Calu3 (cell line): ENCODE measurements around the gene PROCA1. TPM values are rescaled to one million over a fixed set of nuclear protein-coding genes. Genes with fewer than 3 reads are reported as not detected.

Experiments used
- BruUV-seq: library from RNA; stranded (reverse); fragments of 400-500 nt; replicated peaks from 2 replicates; lab custom pipeline; 2021; lab: Mats Ljungman, UMichigan
- CTCF ChIA-PET: fragments of 300-600 bp; sonication (Branson Sonifier 250); formaldehyde crosslinking; loops from one replicate; lab custom pipeline; 2022; ENCODE audit warnings: antibody characterized with exemption; lab: Charles Lee
- DNase-seq: peaks from one replicate; pipeline ENCODE4 v3.0.0; 2022
- H3K27ac Mint-ChIP-seq: one replicate; pipeline ENCODE4 v1.8.0; 2022; ENCODE audit warnings: mixed read lengths; ENCODE audit not compliant: unreplicated experiment
- H3K27me3 Mint-ChIP-seq: one replicate; pipeline ENCODE4 v1.8.0; 2022; ENCODE audit warnings: mixed read lengths; ENCODE audit not compliant: unreplicated experiment
- H3K36me3 Mint-ChIP-seq: one replicate; pipeline ENCODE4 v1.8.0; 2022; ENCODE audit warnings: mild to moderate bottlenecking, moderate library complexity, mixed read lengths; ENCODE audit not compliant: insufficient read depth, unreplicated experiment
- H3K4me1 Mint-ChIP-seq: one replicate; pipeline ENCODE4 v1.8.0; 2022; ENCODE audit warnings: mild to moderate bottlenecking, low read depth, mixed read lengths; ENCODE audit not compliant: unreplicated experiment
- H3K4me3 Mint-ChIP-seq: one replicate; pipeline ENCODE4 v1.8.0; 2022; ENCODE audit warnings: mild to moderate bottlenecking, low read depth, moderate library complexity, mixed read lengths; ENCODE audit not compliant: unreplicated experiment
- H3K9me3 Mint-ChIP-seq: one replicate; pipeline ENCODE4 v1.8.0; 2022; ENCODE audit warnings: low read depth, mixed read lengths; ENCODE audit not compliant: unreplicated experiment
- CTCF ChIP-seq: fragments of 200-600 bp; IDR thresholded peaks from one replicate; pipeline ENCODE4 v1.8.0; 2022; ENCODE audit warnings: antibody characterized with exemption; ENCODE audit not compliant: unreplicated experiment
- intact Hi-C: fragments of 100-400 bp; cut with micrococcal nuclease; formaldehyde crosslinking; loops from one replicate; pipeline ENCODE4 v1.10.0; 2022; ENCODE audit not compliant: unreplicated experiment
- total RNA-seq: library from RNA; stranded (reverse); gene quantifications from 2 replicates; pipeline ENCODE4 v1.2.3, GENCODE V29; 2022

PROCA1 gene
- total RNA-seq, 1 experiment from 2014 or later: 4.2 TPM

- Mint-ChIP-seq H3K27me3 (no peaks in the 10 kb centered on the region), H3K9me3 (no peaks in the 10 kb centered on the region), H3K4me3 (no peak overlapping the region), H3K27ac (no peak overlapping the region), H3K4me1 (peaks cover 16% of the 10 kb centered on the region), H3K36me3 (peaks cover 14% of the 10 kb centered on the region)
- BruUV-seq: no TSS peak
- DNase-seq: peak; percentile 51
- no peak for TF ChIP-seq CTCF
- intact Hi-C loops: no loop called here
- CTCF ChIA-PET: interaction anchor here (0.5 to 0.8 kb wide), 3 partner anchors 11 to 373 kb away, joined by 3 to 6 read pairs (median 4); no protein-coding TSS in a partner anchor
These were observed 23.6 kb upstream of the PROCA1 start for GRCh38 chr17:28735242-28735722.

GRCh38 chr17:28734712-28735241 is 23.1 kb upstream of the PROCA1 start:
- BruUV-seq: no TSS peak
- Mint-ChIP-seq H3K4me3 (no peak overlapping the region), H3K9me3 (no peaks in the 10 kb centered on the region), H3K36me3 (peaks cover 9% of the 10 kb centered on the region), H3K27me3 (no peaks in the 10 kb centered on the region), H3K4me1 (peaks cover 18% of the 10 kb centered on the region), H3K27ac (no peak overlapping the region)
- no peak for DNase-seq
- CTCF ChIA-PET: interaction anchor here (0.8 kb wide), 2 partner anchors 16 to 373 kb away, joined by 3 to 4 read pairs; no protein-coding TSS in a partner anchor
- intact Hi-C loops: no loop called here
- TF ChIP-seq CTCF: no peak

- BruUV-seq: no TSS peak
- H3K9me3 Mint-ChIP-seq: no peaks in the 10 kb centered on the region
- intact Hi-C loops: no loop called here
- peaks cover 9% of the 10 kb centered on the region for H3K36me3 Mint-ChIP-seq
- H3K4me3 Mint-ChIP-seq: no peak overlapping the region
- no peak for DNase-seq
- H3K4me1 Mint-ChIP-seq: peaks cover 29% of the 10 kb centered on the region
- peak overlapping the region; percentile 44 for H3K27ac Mint-ChIP-seq
- TF ChIP-seq CTCF: no peak
- H3K27me3 Mint-ChIP-seq: no peaks in the 10 kb centered on the region
- CTCF ChIA-PET: interaction anchor here (1.0 to 1.7 kb wide), 3 partner anchors 13 to 30 kb away, joined by 3 to 8 read pairs (median 3); no protein-coding TSS in a partner anchor
These were observed 21.7 kb upstream of the PROCA1 start for GRCh38 chr17:28733346-28733745.

GRCh38 chr17:28729950-28730330 is 18.3 kb upstream of the PROCA1 start:
- Mint-ChIP-seq H3K9me3 (no peaks in the 10 kb centered on the region), H3K4me3 (peak overlapping the region; percentile 1), H3K36me3 (peaks cover 43% of the 10 kb centered on the region), H3K27me3 (no peaks in the 10 kb centered on the region), H3K4me1 (peaks cover 35% of the 10 kb centered on the region), H3K27ac (peak overlapping the region; percentile 28)
- intact Hi-C loops: loop anchor here (10.0 kb wide), 3 partner anchors 75 to 385 kb away; no protein-coding TSS in a partner anchor
- no peak for TF ChIP-seq CTCF
- no peak for DNase-seq
- BruUV-seq: no TSS peak
- CTCF ChIA-PET: interaction anchor here (1.4 kb wide), 1 partner anchor 34 kb away, joined by 4 read pairs; no protein-coding TSS in a partner anchor
